GM23338 (cell line): Measurements from ENCODE around the gene ZNF22.

Source experiments
- CTCF ChIP-seq, 2 experiments: fragments of 200-600 bp in 1 of 2; sonication (generic) in 1 of 2; conservative IDR thresholded peaks; 2 replicates each; pipeline versions ENCODE4 v1.5.1 to v1.6.1; 2016 to 2017; ENCODE audit warnings: antibody characterized with exemption in 2 of 2, low read depth in 2 of 2, mild to moderate bottlenecking in 2 of 2, moderate library complexity in 1 of 2
- EZH2 ChIP-seq: fragments of 200-600 bp; sonication (generic); IDR thresholded peaks from one replicate; pipeline ENCODE4 v1.8.0; 2017; ENCODE audit warnings: antibody characterized with exemption, mild to moderate bottlenecking, low read depth; ENCODE audit not compliant: unreplicated experiment
- EZH2phosphoT487 ChIP-seq: fragments of 200-600 bp; sonication (generic); IDR thresholded peaks from one replicate; pipeline ENCODE4 v1.8.1; 2018; ENCODE audit warnings: antibody characterized with exemption; ENCODE audit not compliant: unreplicated experiment

- TF ChIP-seq CTCF (conservative IDR thresholded peaks at IDR 0.05; ENCODE audit: low read depth in 2 of 2) (no peak), EZH2phosphoT487 (no peak), EZH2 (no peak)
These were observed 33.6 kb downstream of the ZNF22 start for GRCh38 chr10:45034301-45034700.
